ENCODE results near the gene C21orf91. TPM values are rescaled to one million over a fixed set of nuclear protein-coding genes. Genes with fewer than 3 reads are reported as not detected.

Gene C21orf91
- total and polyA plus RNA-seq, 2 experiments from 2014 or later, result 11.2 to 12.7 TPM

GRCh38 chr21:17783003-17783402 is 36.2 kb downstream of the C21orf91 start:
- Histone ChIP-seq H3K36me3 (peaks cover 11% of the 10 kb centered on the region), H3K27me3 (no peaks in the 10 kb centered on the region), H3K4me3 (no peak overlapping the region), H3K27ac (no peak overlapping the region), H3K4me1 (ENCODE audit: low read depth) (no peaks in the 10 kb centered on the region), H3K9me3 (ENCODE audit: low read depth) (no peaks in the 10 kb centered on the region)
- no peak for DNase-seq (ENCODE audit: low read depth in 1 of 2, low spot score in 1 of 2)
- no peak for TF ChIP-seq CTCF (IDR thresholded peaks at IDR 0.05; ENCODE audit: low read depth, low read length)

- DNase-seq (ENCODE audit: low read depth in 1 of 2, low spot score in 1 of 2), result no peak
- H3K27ac ChIP-seq, result no peak overlapping the region
- peaks cover 9% of the 10 kb centered on the region for H3K36me3 ChIP-seq
These were observed 37.1 kb downstream of the C21orf91 start for GRCh38 chr21:17782051-17782450.

GRCh38 chr21:17781524-17781923 is 37.6 kb downstream of the C21orf91 start:
- no peak for DNase-seq (ENCODE audit: low read depth in 1 of 2, low spot score in 1 of 2)
- no peaks in the 10 kb centered on the region for H3K9me3 ChIP-seq (ENCODE audit: low read depth)
- peaks cover 4% of the 10 kb centered on the region for H3K36me3 ChIP-seq
- no peaks in the 10 kb centered on the region for H3K4me1 ChIP-seq (ENCODE audit: low read depth)
- no peak overlapping the region for H3K4me3 ChIP-seq
- TF ChIP-seq CTCF (IDR thresholded peaks at IDR 0.05; ENCODE audit: low read depth, low read length), result no peak
- no peak overlapping the region for H3K27ac ChIP-seq
- no peaks in the 10 kb centered on the region for H3K27me3 ChIP-seq

More at GRCh38 chr21:17782051-17782450, 37.1 kb downstream of the C21orf91 start:
- Histone ChIP-seq H3K4me3 (no peak overlapping the region), H3K27me3 (no peaks in the 10 kb centered on the region), H3K4me1 (ENCODE audit: low read depth) (no peaks in the 10 kb centered on the region), H3K9me3 (ENCODE audit: low read depth) (no peaks in the 10 kb centered on the region)
- no peak for TF ChIP-seq CTCF (IDR thresholded peaks at IDR 0.05; ENCODE audit: low read depth, low read length)

GRCh38 chr21:17780539-17780938 is 38.6 kb downstream of the C21orf91 start:
- Histone ChIP-seq H3K4me1 (ENCODE audit: low read depth) (no peaks in the 10 kb centered on the region), H3K27ac (no peak overlapping the region), H3K4me3 (no peak overlapping the region), H3K36me3 (peaks cover 3% of the 10 kb centered on the region), H3K27me3 (no peaks in the 10 kb centered on the region), H3K9me3 (ENCODE audit: low read depth) (no peaks in the 10 kb centered on the region)
- DNase-seq (ENCODE audit: low read depth in 1 of 2, low spot score in 1 of 2), result no peak
- TF ChIP-seq CTCF (IDR thresholded peaks at IDR 0.05; ENCODE audit: low read depth, low read length), result no peak

- H3K36me3 ChIP-seq, result no peaks in the 10 kb centered on the region
- no peak for TF ChIP-seq CTCF (IDR thresholded peaks at IDR 0.05; ENCODE audit: low read depth, low read length)
- no peaks in the 10 kb centered on the region for H3K27me3 ChIP-seq
- H3K4me1 ChIP-seq (ENCODE audit: low read depth), result no peaks in the 10 kb centered on the region
- no peak for DNase-seq (ENCODE audit: low read depth in 1 of 2, low spot score in 1 of 2)
- H3K4me3 ChIP-seq, result no peak overlapping the region
- no peaks in the 10 kb centered on the region for H3K9me3 ChIP-seq (ENCODE audit: low read depth)
- H3K27ac ChIP-seq, result no peak overlapping the region
These were observed 39.2 kb downstream of the C21orf91 start for GRCh38 chr21:17779980-17780379.

GRCh38 chr21:17779496-17779895 is 39.7 kb downstream of the C21orf91 start:
- Histone ChIP-seq H3K27ac (no peak overlapping the region), H3K9me3 (ENCODE audit: low read depth) (no peaks in the 10 kb centered on the region), H3K4me3 (no peak overlapping the region), H3K27me3 (no peaks in the 10 kb centered on the region), H3K36me3 (no peaks in the 10 kb centered on the region), H3K4me1 (ENCODE audit: low read depth) (no peaks in the 10 kb centered on the region)
- no peak for TF ChIP-seq CTCF (IDR thresholded peaks at IDR 0.05; ENCODE audit: low read depth, low read length)
- DNase-seq (ENCODE audit: low read depth in 1 of 2, low spot score in 1 of 2), result no peak

All from cardiac muscle cell (in vitro differentiated cells and primary cell).